BLaER1 treated with 17β-estradiol and CSF1 and Interleukin-3, amounts not matched to agents 10 nM and 100 nM (cell line): Measurements from ENCODE around the gene DMBX1.

Experiments
- H3K27ac ChIP-seq, 11 experiments: shearing (Covaris generic); formaldehyde crosslinking; 2 replicates each; pipeline ENCODE4 v1.8.1; 2022
- H3K27me3 ChIP-seq, 11 experiments: shearing (Covaris generic); formaldehyde crosslinking; 2 replicates each; pipeline ENCODE4 v1.8.1; 2022
- H3K36me3 ChIP-seq, 11 experiments: shearing (Covaris generic); formaldehyde crosslinking; 2 replicates each; pipeline ENCODE4 v1.8.1; 2022
- H3K4me1 ChIP-seq, 10 experiments: shearing (Covaris generic); formaldehyde crosslinking; 2 replicates each; pipeline ENCODE4 v1.8.1; 2022
- H3K4me2 ChIP-seq, 11 experiments: shearing (Covaris generic); formaldehyde crosslinking; 2 replicates each; pipeline ENCODE4 v1.8.1; 2022
- H3K4me3 ChIP-seq, 10 experiments: shearing (Covaris generic); formaldehyde crosslinking; 2 replicates each; pipeline ENCODE4 v1.8.1; 2022
- H3K9ac ChIP-seq, 11 experiments: shearing (Covaris generic); formaldehyde crosslinking; 2 replicates each; pipeline ENCODE4 v1.8.1; 2022
- H3K9me3 ChIP-seq, 11 experiments: shearing (Covaris generic); formaldehyde crosslinking; replicated peaks in 1 of 11; 2 replicates each; pipeline ENCODE4 v1.8.1; 2022
- H4K20me1 ChIP-seq, 11 experiments: shearing (Covaris generic); formaldehyde crosslinking; 2 replicates each; pipeline ENCODE4 v1.8.1; 2022
- Cebpa-rat ChIP-seq, 11 experiments: shearing (Covaris generic); IDR thresholded peaks; 2 replicates each; pipeline ENCODE4 v1.8.1; 2022

Gene DMBX1

GRCh38 chr1:46512792-46513190, 23.2 kb downstream of the DMBX1 start:
- Histone ChIP-seq H3K27me3 (peaks cover 0 to 5% (median 0%) of the 10 kb centered on the region in 11 experiments; a peak in 3 of 22 replicates), H4K20me1 (peaks cover 0 to 8% (median 0%) of the 10 kb centered on the region in 11 experiments; a peak in 2 of 22 replicates), H3K9me3 (no peaks in the 10 kb centered on the region), H3K4me2 (no peak overlapping the region), H3K4me1 (peaks cover 0 to 11% (median 0%) of the 10 kb centered on the region in 10 experiments; a peak in 6 of 20 replicates), H3K27ac (no peak overlapping the region), H3K36me3 (no peaks in the 10 kb centered on the region), H3K9ac (no peak overlapping the region), H3K4me3 (no peak overlapping the region)
- no peak for TF ChIP-seq Cebpa-rat (IDR thresholded peaks at IDR 0.05)

DNA sequence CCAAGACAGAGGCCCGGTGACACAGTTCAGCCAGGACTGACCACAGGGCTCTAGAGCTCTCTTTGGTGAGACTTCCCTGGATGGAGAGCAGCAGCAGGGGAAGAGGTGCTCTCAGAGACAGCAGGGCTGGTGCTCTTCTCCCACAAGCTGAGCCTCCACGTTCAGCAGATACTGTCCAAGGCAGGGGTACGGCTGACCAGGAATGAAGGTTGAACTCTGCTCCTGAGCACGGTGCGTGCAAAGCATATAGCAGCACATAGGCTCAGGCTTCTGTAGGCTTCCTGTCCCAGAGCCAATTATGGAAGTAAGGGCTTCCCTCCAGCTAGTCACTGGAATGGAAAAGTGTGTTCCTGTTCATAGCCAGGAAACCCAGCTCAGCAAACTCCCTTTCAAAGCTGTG, 23.9 kb downstream of the DMBX1 start:
- no peak overlapping the region for H3K27ac ChIP-seq
- no peak overlapping the region for H3K4me3 ChIP-seq
- H3K36me3 ChIP-seq: no peaks in the 10 kb centered on the region
- no peak overlapping the region for H3K4me2 ChIP-seq
- no peaks in the 10 kb centered on the region for H3K9me3 ChIP-seq
- H3K9ac ChIP-seq: no peak overlapping the region
- peaks cover 0 to 11% (median 0%) of the 10 kb centered on the region in 10 experiments; a peak in 6 of 20 replicates for H3K4me1 ChIP-seq
- H4K20me1 ChIP-seq: peaks cover 0 to 8% (median 0%) of the 10 kb centered on the region in 11 experiments; a peak in 2 of 22 replicates
- H3K27me3 ChIP-seq: peaks cover 0 to 5% (median 0%) of the 10 kb centered on the region in 11 experiments; a peak in 3 of 22 replicates
- TF ChIP-seq Cebpa-rat (IDR thresholded peaks at IDR 0.05): no peak

DNA sequence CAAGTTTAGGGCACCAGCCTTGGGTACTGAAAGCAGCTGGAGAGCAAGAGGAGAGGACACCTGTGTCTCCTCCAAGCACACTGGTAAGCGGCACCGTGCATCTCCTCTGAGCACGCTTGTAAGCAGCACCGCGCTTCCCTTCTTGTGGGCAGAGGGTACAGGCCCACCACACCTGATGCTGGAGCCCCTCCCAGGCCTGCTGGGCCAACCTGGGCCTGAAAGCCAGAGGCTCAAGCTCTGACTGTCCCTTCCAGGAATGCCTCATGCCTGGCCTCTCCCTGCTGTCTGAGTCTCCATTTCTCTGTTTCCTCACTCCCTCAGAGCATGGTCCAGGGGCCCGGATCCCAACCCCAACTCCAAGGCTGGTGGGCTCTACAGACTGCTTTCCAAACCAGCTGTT, 25.9 kb downstream of the DMBX1 start:
- Histone ChIP-seq H3K4me1 (no peaks in the 10 kb centered on the region), H3K9me3 (no peaks in the 10 kb centered on the region), H3K27ac (no peak overlapping the region), H3K9ac (no peak overlapping the region), H3K27me3 (peaks cover 0 to 5% (median 0%) of the 10 kb centered on the region in 11 experiments; a peak in 3 of 22 replicates), H3K36me3 (no peaks in the 10 kb centered on the region), H4K20me1 (peaks cover 0 to 8% (median 0%) of the 10 kb centered on the region in 11 experiments; a peak in 2 of 22 replicates), H3K4me3 (no peak overlapping the region), H3K4me2 (no peak overlapping the region)
- TF ChIP-seq Cebpa-rat (IDR thresholded peaks at IDR 0.05): no peak

DNA sequence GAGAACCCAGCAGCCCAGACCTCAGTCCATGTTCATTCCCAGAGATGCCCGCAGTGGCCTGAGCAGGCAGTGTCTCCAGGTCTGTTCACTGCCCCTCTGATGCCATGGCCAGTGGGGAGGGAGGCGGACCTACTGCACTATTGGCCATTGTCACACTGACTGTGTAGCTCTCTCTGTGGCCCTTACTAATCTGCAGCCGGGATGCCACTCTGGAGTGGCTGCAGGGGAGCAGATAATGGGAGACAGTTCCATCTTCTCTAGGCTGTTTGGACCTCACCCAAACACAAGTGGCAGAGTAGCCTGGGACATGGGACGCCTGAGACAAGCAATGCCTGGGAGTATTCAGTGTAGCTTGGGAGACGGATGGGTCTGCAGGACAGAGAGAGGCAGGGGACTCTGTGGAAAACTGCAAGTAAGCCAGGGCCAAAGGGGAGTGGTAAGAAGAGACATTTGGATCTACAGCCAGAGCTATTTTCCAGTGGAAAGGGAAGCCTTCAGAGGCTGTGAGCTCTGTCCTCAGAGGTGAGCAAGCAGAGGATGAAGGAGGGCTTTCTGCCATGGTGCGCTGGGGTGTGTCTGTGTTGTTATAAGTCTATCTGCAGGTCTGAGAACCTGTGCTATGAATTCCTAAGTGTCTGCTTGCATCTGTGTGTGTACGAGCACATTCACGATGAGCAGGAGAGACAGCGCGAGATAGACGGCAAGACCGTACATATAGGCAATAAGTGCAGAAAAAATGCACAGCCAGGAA, 26.7 kb downstream of the DMBX1 start:
- H3K9me3 ChIP-seq: no peaks in the 10 kb centered on the region
- no peaks in the 10 kb centered on the region for H3K36me3 ChIP-seq
- H3K9ac ChIP-seq: no peak overlapping the region; a peak in 1 of 22 replicates
- no peak overlapping the region for H3K27ac ChIP-seq
- H3K27me3 ChIP-seq: peaks cover 0 to 5% (median 0%) of the 10 kb centered on the region in 11 experiments; a peak in 3 of 22 replicates
- H3K4me1 ChIP-seq: peaks cover 0 to 4% (median 1%) of the 10 kb centered on the region in 10 experiments; a peak in 6 of 20 replicates
- H3K4me3 ChIP-seq: no peak overlapping the region
- no peak overlapping the region for H3K4me2 ChIP-seq
- TF ChIP-seq Cebpa-rat (IDR thresholded peaks at IDR 0.05): no peak
- H4K20me1 ChIP-seq: peaks cover 0 to 8% (median 0%) of the 10 kb centered on the region in 11 experiments; a peak in 2 of 22 replicates

DNA sequence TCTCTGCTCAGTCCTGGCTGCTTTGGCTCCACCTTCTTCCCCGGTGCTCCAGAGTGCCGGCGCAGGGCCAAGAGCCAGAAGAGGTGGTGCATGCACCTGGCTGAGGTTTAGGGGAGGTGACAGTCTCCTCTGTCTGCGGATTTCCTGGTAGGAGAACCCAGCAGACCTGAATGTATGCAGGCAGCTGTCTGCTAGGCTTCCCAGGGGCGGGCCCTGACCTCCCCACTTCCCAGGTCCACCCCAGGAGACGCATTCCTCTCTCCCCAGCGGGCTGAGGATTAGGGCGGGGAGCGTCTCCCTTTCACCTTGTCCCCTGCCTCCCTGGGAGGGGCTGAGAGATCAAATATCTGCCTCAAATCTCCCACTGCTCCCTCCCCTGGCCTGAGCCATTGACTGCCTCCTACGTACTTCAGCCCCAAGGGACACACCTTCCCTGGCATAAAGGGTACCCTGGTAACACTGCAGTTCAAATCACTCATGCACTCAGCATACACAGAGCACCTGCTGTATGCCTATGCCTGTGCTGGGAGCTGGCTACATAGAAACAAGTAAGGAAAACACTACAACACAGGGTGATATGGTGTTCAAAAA, 27.5 kb downstream of the DMBX1 start:
- no peak overlapping the region for H3K4me2 ChIP-seq

GRCh38 chr1:46517932-46518498, 28.4 kb downstream of the DMBX1 start:
- H3K36me3 ChIP-seq: no peaks in the 10 kb centered on the region
- no peak for TF ChIP-seq Cebpa-rat (IDR thresholded peaks at IDR 0.05)
- H3K9me3 ChIP-seq: no peaks in the 10 kb centered on the region
- H3K4me1 ChIP-seq: peaks cover 0 to 17% (median 6%) of the 10 kb centered on the region in 10 experiments; a peak in 9 of 20 replicates
- no peak overlapping the region for H3K9ac ChIP-seq
- no peak overlapping the region for H3K27ac ChIP-seq
- peaks cover 0 to 6% (median 0%) of the 10 kb centered on the region in 11 experiments; a peak in 1 of 22 replicates for H4K20me1 ChIP-seq
- no peak overlapping the region for H3K4me3 ChIP-seq
- peaks cover 0 to 5% (median 0%) of the 10 kb centered on the region in 11 experiments; a peak in 3 of 22 replicates for H3K27me3 ChIP-seq
- H3K4me2 ChIP-seq: no peak overlapping the region

More for the DNA sequence above, 27.5 kb downstream of the DMBX1 start:
- Histone ChIP-seq H3K9ac (no peak overlapping the region; a peak in 1 of 22 replicates), H3K27ac (no peak overlapping the region), H3K36me3 (no peaks in the 10 kb centered on the region), H3K4me1 (peaks cover 0 to 8% (median 2%) of the 10 kb centered on the region in 10 experiments; a peak in 6 of 20 replicates), H3K27me3 (peaks cover 0 to 5% (median 0%) of the 10 kb centered on the region in 11 experiments; a peak in 3 of 22 replicates), H4K20me1 (peaks cover 0 to 6% (median 0%) of the 10 kb centered on the region in 11 experiments; a peak in 2 of 22 replicates), H3K4me3 (no peak overlapping the region), H3K9me3 (no peaks in the 10 kb centered on the region)
- TF ChIP-seq Cebpa-rat (IDR thresholded peaks at IDR 0.05): no peak

DNA sequence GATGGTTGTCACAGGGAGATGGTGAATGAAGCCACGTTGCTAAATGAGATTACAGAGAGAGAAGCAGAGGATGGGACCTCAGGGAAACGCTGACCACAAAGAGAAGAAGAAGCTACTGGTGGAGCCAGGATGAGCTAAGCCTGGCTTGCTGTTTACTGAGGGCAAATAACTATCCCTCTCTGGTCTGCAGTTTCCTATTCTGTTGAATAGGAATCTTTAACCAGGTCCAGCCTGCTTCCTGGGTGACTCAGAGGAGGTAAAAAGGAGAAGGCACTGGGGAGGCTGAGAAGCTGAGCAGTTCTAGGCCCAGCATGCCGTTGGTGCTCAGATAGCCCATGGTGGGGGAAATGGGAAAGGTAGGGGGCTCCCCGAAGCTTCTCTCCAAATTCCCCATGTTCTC, 29.6 kb downstream of the DMBX1 start:
- H4K20me1 ChIP-seq: peaks cover 0 to 6% (median 0%) of the 10 kb centered on the region in 11 experiments; a peak in 1 of 22 replicates
- H3K9me3 ChIP-seq: no peaks in the 10 kb centered on the region
- no peaks in the 10 kb centered on the region for H3K36me3 ChIP-seq
- H3K27me3 ChIP-seq: peaks cover 0 to 5% (median 0%) of the 10 kb centered on the region in 11 experiments; a peak in 4 of 22 replicates
- H3K4me1 ChIP-seq: peaks cover 0 to 18% (median 6%) of the 10 kb centered on the region in 10 experiments; a peak in 9 of 20 replicates
- no peak overlapping the region for H3K4me2 ChIP-seq
- H3K4me3 ChIP-seq: no peak overlapping the region
- no peak for TF ChIP-seq Cebpa-rat (IDR thresholded peaks at IDR 0.05)
- H3K9ac ChIP-seq: no peak overlapping the region
- H3K27ac ChIP-seq: no peak overlapping the region

DNA sequence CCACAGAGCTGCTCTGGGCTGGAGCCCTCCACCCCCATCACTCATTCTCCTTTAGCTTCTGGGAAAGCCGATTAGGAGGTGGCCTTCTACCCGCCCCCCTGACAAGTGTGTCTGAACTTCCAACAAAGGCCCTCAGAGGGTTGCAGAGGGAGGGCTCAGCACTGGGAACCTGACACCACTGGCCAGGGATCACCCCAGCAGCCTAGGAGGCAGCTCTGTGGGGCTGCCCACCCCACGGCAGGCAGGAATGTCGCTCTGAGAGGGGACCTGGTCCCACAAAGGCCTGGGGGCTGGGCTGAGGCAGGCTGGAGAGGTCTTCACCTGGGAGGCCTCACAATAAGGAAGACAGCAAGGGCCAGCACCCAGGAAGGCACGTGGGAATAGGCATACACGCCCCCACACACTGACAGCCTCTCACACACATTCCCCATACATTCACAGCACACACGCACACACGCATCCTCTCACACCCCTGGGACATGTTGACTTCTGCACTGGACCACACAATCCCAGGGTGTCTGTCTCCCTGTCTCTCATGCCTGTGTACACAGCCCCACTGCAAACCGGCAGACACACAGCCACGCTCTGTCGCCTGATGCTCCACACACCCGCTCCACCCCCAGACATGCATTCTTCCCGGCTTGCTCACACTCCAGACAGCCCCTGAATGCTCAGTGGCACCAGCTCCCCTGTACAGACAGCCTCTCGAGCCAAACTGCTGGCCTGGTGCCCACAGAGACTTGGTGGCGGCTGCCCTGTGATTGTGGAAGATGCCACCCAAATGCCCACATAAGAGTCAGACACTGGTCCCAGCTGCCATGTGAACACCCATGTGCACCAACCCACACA, 30.7 kb downstream of the DMBX1 start:
- Histone ChIP-seq H3K36me3 (no peaks in the 10 kb centered on the region), H3K27ac (no peak overlapping the region), H4K20me1 (peaks cover 0 to 11% (median 0%) of the 10 kb centered on the region in 11 experiments; a peak in 1 of 22 replicates), H3K9me3 (no peaks in the 10 kb centered on the region), H3K4me1 (peaks cover 0 to 18% (median 6%) of the 10 kb centered on the region in 10 experiments; a peak in 9 of 20 replicates), H3K4me3 (no peak overlapping the region), H3K27me3 (peaks cover 4 to 15% (median 8%) of the 10 kb centered on the region in 11 experiments; a peak in 21 of 22 replicates), H3K9ac (no peak overlapping the region), H3K4me2 (no peak overlapping the region)
- TF ChIP-seq Cebpa-rat (IDR thresholded peaks at IDR 0.05): no peak
